GM21381 (cell line): ENCODE data around the gene TBL1X.

ENCODE experiments used
- ATAC-seq: cut with Tn5 transposase; IDR thresholded peaks from one replicate; pipeline ENCODE4 v1.9.1; 2021; ENCODE audit warnings: mild to moderate bottlenecking, moderate library complexity; ENCODE audit not compliant: unreplicated experiment

Gene TBL1X

GRCh38 chrX:9657590-9658256 is 192.9 kb downstream of the TBL1X start:
- ATAC-seq, result no peak

- ATAC-seq, result no peak
Measured at GRCh38 chrX:9658409-9658808, 193.6 kb downstream of the TBL1X start.

- ATAC-seq, result no peak
Measured at GRCh38 chrX:9659571-9660195, 194.8 kb downstream of the TBL1X start.

GRCh38 chrX:9662148-9662547 is 197.3 kb downstream of the TBL1X start:
- ATAC-seq, result no peak

- ATAC-seq, result no peak
Measured at GRCh38 chrX:9663216-9663615, 198.4 kb downstream of the TBL1X start.

- ATAC-seq, result no peak
Measured at GRCh38 chrX:9664224-9664623, 199.4 kb downstream of the TBL1X start.

GRCh38 chrX:9665113-9665512 is 200.3 kb downstream of the TBL1X start:
- no peak for ATAC-seq

GRCh38 chrX:9668537-9668936 is 203.7 kb downstream of the TBL1X start:
- ATAC-seq, result no peak

- ATAC-seq, result no peak
Measured at GRCh38 chrX:9670136-9670814, 205.4 kb downstream of the TBL1X start.

GRCh38 chrX:9671998-9672397 is 207.1 kb downstream of the TBL1X start:
- no peak for ATAC-seq

- ATAC-seq, result no peak
Measured at GRCh38 chrX:9676306-9676705, 211.4 kb downstream of the TBL1X start.

- no peak for ATAC-seq
Measured at GRCh38 chrX:9676738-9677097, 211.9 kb downstream of the TBL1X start.

- ATAC-seq, result peak; percentile 98
Measured at GRCh38 chrX:9677098-9677739, 212.4 kb downstream of the TBL1X start.

- no peak for ATAC-seq
Measured at GRCh38 chrX:9678215-9678965, 213.5 kb downstream of the TBL1X start.

- no peak for ATAC-seq
Measured at GRCh38 chrX:9681011-9681410, 216.2 kb downstream of the TBL1X start.

- no peak for ATAC-seq
Measured at GRCh38 chrX:9681422-9681821, 216.6 kb downstream of the TBL1X start.

GRCh38 chrX:9682456-9682855 is 217.6 kb downstream of the TBL1X start:
- ATAC-seq, result no peak

GRCh38 chrX:9682861-9683260 is 218.0 kb downstream of the TBL1X start:
- no peak for ATAC-seq

- no peak for ATAC-seq
Measured at GRCh38 chrX:9683350-9683749, 218.5 kb downstream of the TBL1X start.

GRCh38 chrX:9687899-9688298 is 223.0 kb downstream of the TBL1X start:
- no peak for ATAC-seq

- ATAC-seq, result no peak
Measured at GRCh38 chrX:9688833-9689232, 224.0 kb downstream of the TBL1X start.
